ENCODE data around the gene MTHFD2.
"Not testable (repeated sequence)": the region's sequence is repeated elsewhere in the genome, so short reads cannot be mapped to it uniquely, and the experiment has no call there.

The MTHFD2 gene

DNA sequence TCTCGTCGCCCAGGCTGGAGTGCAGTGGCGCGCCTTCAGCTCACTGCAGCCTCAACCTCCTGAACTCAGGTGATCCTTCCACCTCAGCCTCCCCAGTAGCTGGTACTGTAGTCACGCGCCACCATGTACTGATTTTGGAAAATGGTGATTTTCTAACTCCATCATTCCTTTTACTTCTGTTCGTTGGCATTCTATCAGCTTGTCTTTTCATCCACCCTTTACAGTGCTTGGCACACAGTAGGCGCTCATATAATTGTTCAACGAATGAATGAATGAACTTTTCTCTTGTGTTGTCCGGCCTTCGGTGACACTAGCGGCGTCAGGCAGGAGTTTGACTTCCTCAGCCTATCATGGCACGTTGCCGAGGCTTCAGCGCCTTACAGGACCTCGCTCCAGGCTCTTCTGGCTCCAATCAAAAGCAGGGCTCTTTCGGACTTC, 373 bp upstream of the MTHFD2 start:
- DNase-seq, result no peak

DNA sequence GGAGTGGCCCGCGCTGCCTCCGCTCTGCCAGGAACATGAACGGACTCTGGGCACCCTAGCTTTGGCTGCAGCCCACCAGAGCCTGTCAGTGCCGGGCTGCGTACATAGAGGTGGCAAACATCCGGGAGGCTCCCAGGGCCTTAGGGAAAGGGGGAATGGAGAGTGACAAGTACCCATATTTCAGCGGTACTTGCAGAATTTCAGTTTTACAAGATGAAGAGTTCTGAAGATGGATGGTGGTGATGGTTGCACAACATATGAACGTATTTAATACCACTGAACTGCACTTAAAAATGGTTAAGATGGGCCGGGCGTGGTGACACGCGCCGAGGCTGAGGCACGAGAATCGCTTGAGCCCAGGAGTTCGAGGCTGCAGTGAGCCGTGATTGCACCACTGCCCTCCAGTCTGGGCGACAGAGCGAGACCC, 873 bp downstream of the MTHFD2 start:
- DNase-seq, result no peak

DNA sequence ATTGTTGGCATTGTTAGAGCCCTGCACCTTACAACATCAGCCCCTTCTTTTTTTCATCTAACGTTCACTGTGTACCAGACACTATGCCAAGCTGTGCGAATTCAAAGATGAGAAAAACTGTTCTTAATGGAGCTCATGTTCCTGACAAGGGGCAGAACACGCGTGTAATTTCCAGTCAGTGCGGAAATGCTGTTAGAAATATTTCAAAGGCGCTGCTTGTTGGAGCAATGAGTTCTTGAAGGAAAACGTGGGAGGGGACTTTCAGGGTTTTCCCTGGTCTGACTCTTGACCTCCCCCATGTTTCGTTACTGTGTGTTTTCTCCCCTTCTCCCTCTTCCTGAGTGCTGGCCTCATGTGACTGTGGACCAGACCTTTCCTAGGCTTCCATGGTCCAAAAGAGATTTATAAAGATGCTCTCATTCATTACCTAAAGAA, 1.5 kb downstream of the MTHFD2 start:
- DNase-seq, result no peak

DNA sequence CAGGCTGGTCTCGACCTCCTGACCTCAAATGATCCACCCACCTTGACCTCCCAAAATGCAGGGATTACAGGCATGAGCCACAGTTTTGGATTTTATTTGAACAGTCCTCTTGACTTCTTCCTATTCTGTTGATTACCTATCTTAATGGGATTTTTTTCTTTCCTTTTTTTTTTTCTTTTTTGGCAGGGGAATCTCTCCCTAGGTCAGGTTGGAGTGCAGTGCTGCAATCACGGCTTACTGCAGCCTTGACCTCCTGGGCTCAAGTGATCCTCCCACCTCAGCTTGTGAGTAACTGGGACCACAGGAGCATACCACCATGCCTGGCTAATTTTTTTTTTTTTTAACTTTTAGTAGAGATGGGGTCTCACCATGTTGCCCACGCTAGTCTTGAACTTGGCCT, 2.8 kb downstream of the MTHFD2 start:
- no peak for DNase-seq

DNA sequence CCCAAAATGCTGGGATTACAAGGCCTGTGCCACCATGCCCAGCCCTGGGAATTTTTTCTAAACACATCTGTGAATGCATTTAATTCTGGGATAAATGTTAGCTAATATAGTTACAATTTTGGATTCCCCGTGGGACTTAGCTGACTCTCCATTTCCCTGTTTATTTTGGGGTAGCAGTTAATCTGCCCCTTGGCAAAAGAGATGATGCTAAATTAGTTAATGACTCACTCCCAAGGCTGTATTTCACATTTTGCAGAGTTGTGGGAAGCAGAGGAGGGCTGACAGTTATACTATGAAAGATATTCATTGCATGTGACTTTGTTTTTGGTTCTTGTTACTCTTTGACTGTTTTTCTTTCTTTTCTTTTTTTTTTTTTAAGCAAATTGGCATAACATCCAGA, 3.2 kb downstream of the MTHFD2 start:
- no peak for DNase-seq

DNA sequence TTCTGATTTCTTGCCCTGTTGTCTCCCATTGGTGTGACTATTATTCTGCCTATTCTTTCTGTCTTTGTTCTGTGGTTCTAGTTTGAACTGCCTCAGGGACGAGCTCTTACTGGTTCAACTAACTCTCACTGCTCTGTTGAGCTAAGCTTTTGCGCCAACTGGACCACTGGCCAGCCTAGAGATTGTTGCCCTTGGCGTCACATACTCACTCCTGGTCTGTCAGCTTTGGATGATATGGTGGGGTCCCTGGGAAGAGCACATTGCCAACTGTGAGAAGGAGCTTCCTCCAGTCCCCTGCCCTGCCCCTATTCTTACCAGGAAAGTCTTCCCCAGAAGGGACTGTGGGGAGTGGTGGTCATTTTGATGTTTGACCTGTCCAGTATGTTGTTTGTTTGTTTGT, 6.0 kb downstream of the MTHFD2 start:
- DNase-seq, result no peak

DNA sequence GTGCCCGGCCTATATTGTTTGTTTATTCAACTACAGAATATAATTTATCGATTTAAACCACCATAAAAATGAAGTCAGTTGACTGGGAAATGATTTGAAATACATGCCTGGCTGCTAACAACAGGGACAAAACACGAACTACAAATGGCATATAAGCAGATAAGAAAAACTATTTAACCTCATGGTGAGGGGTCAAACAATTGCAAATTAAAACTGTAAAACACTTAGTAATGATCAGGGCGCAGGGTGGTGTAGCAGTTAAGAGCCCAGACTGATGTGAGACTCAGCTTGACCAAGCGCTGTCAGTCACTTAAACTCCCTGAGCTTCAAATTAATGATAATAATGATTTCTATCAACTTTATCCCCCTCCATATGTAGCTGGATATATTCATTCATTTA, 6.7 kb downstream of the MTHFD2 start:
- DNase-seq, result no peak

DNA sequence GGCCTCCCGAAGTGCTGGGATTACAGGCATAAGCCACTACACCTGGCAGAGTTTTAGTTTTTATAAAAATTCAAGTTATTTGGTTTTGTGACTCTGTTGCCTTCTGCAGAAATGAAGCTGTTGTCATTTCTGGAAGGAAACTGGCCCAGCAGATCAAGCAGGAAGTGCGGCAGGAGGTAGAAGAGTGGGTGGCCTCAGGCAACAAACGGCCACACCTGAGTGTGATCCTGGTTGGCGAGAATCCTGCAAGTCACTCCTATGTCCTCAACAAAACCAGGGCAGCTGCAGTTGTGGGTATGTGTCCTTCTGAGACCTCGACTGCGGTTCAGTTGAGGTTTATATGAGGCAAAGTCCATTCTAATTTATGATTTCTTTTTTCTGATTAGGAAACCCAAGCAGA, 7.2 kb downstream of the MTHFD2 start:
- no peak for DNase-seq

DNA sequence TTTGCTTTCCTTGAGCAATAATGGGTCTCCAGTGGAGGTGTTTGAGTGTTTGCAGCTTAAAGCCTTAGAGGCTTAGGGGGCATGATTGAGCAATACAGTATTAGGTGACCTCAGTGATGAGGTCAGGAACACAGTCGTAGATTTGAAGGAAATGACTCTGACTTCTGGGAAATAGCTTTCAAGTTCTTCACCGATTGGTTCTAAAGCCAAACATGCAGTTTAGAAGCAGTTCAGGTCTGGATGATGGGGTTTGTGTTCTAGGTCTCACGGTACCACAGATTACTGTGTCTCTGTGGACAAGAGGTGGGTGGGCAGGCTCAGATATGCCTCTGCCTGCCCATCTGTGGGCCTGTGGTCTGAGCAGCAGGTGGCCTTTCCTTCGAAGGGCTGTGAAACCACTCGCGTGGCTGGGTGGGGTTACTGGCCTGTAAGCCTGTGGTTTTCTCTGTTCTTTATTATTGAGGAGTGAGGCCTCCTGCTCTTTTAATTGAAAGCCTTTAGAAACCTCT, 7.8 kb downstream of the MTHFD2 start:
- no peak for DNase-seq

DNA sequence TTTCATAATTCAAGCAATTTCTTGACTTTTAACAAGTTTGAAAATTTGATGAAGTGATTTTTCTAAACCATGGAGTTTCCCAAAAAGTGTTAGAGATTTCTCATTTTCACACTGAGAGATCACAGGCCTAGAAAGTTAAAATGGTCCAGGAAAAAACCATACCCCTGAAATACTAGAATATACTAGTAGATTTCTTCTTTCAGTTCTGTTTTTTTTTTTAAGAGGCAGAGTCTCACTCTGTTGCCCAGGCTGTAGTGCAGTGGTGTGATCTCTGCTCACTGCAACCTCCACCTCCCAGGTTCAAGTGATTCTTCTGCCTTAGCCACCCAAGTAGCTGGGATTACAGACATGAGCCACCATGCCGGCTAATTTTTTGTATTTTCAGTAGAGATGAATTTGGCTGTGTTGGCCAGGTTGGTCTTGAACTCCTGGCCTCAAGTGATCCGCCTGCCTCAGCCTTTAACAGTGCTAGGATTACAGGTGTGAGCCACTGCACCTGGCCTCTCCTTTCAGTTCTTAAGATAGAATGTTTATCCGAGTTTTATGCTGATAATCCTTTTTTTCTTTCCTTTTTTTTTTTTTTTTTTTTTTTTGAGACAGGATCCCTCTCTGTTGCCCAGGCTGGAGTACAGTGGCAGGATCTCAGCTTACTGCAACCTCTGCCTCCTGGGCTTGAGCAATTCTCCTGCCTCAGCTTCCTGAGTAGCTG, 14.4 kb downstream of the MTHFD2 start:
- DNase-seq, result no peak

DNA sequence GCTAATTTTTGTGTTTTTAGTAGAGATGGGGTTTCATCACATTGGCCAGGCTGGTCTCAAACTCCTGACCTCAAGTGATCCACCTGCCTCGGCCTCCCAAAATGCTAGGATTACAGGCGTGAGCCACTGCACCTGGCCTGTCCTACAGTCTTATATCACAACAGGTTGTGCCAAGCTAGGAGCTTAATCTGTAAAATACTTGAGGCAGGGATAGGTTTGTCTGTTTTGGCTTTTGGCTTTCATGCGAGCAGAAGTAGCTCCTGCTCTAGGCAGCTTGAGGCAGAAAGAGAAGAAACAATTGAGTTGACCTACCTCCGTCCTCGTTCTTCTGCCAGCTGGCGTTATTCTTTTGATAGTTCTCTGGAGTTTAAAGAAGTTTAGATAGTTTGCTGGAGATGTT, 17.4 kb downstream of the MTHFD2 start:
- DNase-seq, result not testable (repeated sequence)

DNA sequence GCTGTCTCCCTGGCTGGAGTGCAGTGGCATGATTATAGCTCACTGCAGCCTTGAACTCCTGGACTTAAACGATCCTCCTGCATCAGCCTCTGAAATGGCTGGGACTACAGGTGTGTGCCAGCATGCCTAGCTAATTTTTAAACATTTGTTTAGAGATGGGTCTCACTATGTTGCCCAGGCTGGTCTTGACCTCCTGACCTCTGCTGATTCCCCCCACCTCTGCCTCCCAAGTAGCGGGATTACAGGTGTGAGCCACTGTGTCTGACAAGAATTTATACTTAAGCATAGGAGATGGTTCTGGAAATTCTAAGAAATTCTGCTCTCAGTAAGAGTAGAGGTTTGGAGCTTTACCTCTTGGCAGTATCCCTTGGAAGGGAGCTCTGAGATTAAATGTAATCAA, 18.2 kb downstream of the MTHFD2 start:
- DNase-seq, result no peak

DNA sequence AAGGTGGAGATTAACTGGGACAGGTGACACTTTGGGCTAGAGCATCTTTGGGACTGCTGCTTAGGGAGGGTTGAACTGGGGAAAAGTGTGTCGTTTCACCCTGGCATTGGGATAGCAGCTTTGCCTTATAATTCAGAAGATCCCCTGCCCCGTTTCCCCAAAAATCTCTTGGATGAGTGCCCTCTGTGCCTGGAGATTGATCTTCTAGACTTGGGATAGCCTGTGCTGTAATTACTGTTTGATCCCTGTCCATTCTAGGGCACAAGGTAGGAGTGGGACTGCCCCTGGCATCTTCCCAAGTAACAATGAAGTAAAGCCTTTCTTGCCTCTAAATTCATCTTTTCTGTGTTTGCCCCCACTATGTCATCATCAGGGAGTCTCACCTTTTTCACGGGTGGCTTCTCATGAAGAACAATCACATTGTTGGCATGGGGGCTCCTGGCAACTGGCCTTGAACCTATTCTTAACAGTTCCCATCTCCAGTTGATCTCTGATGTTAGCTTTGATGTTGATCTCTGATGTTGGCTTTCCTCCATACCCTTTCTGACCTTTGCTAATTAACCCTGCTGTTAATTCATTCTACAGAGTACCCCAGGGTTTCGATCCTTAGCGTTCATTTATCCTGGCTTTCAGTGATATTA, 21.6 kb downstream of the MTHFD2 start:
- DNase-seq, result no peak

DNA sequence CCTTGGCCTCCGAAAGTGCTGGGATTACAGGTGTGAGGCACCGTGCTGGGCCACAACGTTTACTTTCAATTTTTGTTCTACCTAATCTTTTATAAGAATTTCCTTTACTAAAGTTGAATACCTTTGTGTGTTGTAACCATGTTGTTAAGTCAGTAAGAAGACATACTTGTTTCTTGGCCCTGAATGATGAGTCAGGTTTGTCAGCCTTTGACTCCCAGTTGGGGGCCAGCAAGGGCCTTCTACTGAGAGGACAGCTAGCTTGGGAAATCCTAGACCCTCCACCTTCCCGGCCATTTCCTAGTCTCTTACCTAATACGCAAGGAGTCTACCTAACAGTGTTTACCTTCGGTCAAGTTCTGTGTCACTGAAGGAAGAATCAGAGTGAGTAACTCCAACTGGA, 22.7 kb downstream of the MTHFD2 start:
- no peak for DNase-seq

DNA sequence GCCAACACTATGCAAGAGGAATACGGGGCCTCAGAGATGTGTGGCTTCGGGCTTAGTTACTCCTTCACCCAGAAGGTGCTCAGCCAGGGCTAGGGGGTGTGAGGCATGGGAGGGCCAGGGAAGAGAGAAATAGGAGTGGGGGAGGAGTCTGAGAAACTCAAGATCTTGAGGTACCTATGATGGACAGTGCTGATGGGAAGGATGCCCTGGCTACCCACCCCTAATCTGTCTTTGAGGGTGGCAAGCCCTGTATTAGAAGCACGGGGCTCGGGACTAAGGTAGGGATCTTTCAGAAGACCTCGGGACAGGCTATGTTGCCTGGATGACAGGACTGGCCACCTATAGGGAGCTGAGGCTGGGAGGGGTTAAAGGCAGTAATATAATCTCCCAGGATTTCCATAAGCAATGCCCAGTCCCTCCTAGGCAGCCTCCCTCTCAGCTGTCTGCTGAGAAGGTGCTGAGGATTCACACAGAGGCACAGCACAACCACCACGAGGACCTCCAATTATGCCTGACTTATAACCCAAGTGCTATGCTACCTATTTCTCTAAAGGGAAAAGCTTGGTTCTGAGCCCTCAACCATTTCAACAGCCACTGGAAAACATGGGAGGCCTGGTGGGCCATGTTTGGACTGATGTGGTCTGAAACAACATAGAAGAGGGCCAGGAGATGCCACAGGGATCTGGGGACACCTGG, 23.3 kb downstream of the MTHFD2 start:
- no peak for DNase-seq

DNA sequence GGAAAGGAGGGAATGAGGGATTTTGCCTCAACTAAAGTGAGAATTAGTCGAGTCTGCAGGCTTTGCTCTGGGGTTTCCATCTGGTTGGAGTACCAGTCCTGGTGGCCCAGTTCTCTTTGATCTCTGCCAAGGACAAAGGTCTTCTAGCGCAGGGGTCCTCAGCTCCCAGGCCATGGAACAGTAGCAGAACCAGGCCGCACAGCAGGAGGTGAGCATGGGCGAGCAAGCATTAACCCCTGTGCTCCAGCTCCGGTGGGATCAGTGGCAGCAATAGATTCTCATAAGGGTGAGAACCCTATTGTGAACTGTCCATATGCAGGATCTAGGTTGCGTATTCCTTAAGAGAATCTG, 23.9 kb downstream of the MTHFD2 start:
- DNase-seq, result no peak

DNA sequence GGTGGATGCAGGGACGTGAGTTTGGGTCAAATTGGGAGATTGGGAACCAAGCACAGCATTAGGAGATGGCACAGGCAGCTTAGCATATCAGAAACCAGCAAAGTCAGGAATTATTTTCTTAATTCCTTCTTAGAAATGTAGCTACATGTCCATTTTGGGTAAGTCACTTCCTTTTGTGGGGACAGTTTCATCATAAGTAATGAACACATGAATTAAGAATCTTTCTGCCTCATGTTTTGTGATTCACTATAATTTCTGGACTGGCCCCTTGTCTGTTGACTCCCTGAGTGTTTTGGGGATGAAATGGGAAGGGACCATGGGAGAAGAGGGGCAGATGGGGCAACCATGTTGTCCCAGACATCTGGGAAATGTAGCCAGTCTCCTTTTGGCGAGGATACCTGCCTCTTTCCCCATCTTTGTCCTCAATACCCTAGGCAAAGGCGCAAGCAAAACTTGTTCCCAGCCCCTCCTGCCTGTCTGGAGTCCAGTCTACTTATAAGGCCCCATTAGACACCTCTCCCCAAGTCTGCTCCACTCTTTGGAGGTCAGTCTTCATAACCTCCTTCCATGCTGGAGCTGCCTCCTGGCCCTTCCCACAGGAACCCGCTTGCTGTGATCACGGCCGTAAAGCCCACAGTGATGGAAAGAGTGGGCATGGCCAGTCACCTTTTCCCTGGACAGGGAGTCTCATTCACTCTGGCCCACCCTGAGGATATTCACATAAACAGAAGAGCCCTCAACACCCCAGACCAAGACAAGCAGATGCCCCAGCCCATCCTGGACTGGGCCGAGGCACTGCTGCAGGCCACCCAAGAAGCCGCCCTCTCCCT, 25.7 kb downstream of the MTHFD2 start:
- DNase-seq, result no peak

DNA sequence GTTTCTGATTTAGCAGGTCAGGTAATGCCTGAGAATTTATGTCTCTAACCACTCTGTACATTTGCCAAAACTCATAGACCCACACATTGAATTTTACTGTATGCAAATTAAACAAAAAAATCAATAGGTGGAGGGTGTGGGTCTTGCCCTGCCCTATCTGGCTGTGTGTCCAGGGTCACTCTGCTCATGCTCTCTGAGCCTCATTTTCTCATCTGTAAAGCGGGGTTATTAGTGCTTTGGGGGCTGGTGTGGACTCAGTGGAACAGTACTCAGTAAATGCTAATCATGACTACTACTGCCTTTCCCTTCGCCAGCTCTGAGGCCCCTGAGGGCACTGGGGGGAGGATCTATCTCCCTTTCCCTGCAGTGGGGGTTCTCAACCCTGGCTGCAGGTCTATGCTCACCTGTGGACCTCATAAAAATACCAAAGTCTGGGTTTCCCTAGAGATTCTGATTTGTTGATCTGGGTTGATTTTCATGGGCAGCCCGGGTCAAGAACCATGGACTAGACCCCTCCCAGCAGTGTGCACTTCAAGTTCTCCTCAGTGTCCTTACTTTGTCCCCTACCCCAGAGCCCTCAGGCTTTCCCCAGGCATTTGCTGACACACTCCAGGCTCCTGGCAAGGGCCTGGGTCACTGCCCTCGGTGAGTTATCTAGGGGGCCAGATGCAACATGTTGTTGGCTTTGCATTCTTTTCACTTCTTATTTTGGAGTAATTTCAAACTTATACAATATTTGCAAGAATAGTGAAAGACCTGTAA, 27.5 kb downstream of the MTHFD2 start:
- DNase-seq, result no peak

DNA sequence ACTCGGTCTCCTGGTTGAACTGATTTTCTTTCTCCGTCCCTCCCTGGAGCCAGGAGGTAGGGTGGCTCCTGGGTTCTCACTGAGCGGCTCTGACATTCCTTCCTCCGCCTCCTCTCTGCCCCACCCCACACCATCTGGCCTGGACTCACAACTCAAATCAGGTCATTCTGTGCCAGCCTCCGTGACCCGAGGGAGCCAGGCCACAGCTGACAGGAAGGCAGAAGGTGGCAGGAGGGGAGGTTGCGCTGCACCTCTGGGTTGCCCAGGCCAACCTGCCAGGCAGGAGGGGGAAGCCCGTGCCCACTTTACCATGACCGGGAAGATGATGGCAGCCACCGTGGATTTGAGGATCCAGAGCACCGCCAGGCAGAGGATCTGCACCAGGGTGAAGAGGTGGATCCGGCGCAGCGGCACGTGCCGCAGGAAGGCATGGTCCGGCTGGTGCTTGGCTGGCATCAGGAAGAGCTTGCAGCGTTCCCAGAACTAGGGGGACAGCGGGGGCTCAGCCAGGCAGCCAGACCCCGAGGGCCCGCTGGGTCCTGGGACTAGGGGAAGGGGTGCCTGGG, 28.3 kb downstream of the MTHFD2 start:
- DNase-seq, result no peak

DNA sequence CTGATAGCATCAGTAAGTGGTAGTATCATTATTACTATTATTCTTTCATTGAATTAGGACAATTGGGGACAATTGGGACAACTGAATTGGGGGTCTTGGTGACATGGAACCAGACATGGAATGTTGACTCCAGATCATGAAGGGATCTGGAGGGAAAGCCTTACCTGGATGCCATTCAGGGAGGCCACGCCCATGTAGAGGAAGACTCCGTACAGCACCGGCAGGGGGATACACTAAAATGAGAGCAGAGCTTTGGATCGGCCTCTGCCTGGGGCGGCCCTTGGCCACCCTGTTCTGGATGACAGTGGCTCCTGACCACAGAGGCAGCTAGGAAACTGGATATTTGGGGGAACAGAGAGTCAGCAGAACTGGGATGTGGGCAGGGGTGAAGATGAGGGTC, 29.2 kb downstream of the MTHFD2 start:
- no peak for DNase-seq

DNA sequence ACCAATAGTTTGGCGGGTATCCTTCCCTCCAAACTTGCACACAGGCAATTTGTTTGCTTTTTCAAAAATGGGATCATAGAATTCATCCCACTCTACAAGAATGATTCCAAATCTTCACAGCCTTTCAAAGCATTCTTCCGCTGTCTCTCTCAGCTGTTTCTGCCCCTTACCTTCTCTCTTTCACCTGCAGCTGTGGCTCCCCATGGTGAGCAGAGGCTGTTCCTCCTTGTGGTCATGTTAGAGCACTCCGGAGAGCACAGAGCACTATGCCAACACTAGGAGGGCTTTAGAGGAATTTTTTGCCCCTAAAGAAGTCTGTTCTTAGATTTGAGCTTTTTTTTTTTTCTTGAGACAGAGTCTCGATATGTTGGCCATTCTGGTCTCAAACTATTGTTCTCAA, 30.4 kb downstream of the MTHFD2 start:
- DNase-seq, result no peak

DNA sequence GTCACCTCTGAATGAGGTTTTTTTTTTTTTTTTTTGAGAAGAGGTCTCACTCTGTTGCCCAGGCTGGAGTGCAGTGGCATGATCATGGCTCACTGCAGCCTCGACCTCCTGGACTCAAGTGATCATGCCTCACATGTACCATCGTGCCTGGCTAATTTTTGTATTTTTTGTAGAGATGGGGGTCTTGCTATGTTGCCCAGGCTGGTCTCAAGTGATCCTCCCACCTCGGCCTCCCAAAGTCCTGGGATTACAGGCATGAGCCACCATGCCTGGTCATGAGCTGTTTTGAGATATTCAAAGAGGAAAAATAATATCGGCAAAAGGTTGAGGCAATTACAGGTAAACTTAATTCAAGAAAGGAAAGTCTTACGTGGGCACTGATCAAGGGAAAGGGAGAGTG, 31.4 kb downstream of the MTHFD2 start:
- not testable (repeated sequence) for DNase-seq
